DND-41 (cell line): ENCODE data around the gene AGAP4.
"Not testable (repeated sequence)": the region's sequence is repeated elsewhere in the genome, so short reads cannot be mapped to it uniquely, and the experiment has no call there.

ENCODE experiments used
- ATAC-seq: fragments of 200-7000 bp; cut with Tn5 transposase; 3 replicates; pipeline ENCODE4 v1.9.1; 2021; ENCODE audit warnings: low read depth; ENCODE audit not compliant: insufficient read depth
- DNase-seq: peaks from one replicate; pipeline ENCODE4 v3.0.0-alpha.2; 2020
- H2AFZ ChIP-seq: 2 replicates; pipeline ENCODE4 v1.6.0; 2012; ENCODE audit warnings: low read depth, low read length
- H3K27ac ChIP-seq: 2 replicates; pipeline ENCODE4 v1.5.1; 2012; ENCODE audit warnings: low read length, inconsistent platforms
- H3K27me3 ChIP-seq: fragments of 200-600 bp; sonication (generic); 2 replicates; pipeline ENCODE4 v1.6.0; 2012; ENCODE audit warnings: low read length, mild to moderate bottlenecking, inconsistent platforms; ENCODE audit not compliant: insufficient read depth, poor library complexity
- H3K36me3 ChIP-seq: 2 replicates; pipeline ENCODE4 v1.5.1; 2012; ENCODE audit warnings: low read length, inconsistent platforms; ENCODE audit not compliant: insufficient read depth
- H3K4me1 ChIP-seq: 2 replicates; pipeline ENCODE4 v1.5.1; 2012; ENCODE audit warnings: mild to moderate bottlenecking, low read length; ENCODE audit not compliant: insufficient read depth
- H3K4me2 ChIP-seq: 2 replicates; pipeline ENCODE4 v1.6.0; 2012; ENCODE audit warnings: mild to moderate bottlenecking, moderate library complexity, low read length, inconsistent platforms; ENCODE audit not compliant: insufficient read depth
- H3K4me3 ChIP-seq, 2 experiments: fragments of 200-600 bp in 1 of 2; shearing (Covaris generic) in 1 of 2; 2 replicates each; pipeline ENCODE4 v1.5.1; 2012 to 2016; ENCODE audit warnings: inconsistent platforms in 2 of 2, low read length in 2 of 2, mild to moderate bottlenecking in 2 of 2, low read depth in 1 of 2, moderate library complexity in 1 of 2
- H3K79me2 ChIP-seq: 2 replicates; pipeline ENCODE4 v1.6.0; 2012; ENCODE audit warnings: low read length, inconsistent platforms; ENCODE audit not compliant: insufficient read depth
- H3K9ac ChIP-seq: 2 replicates; pipeline ENCODE4 v1.6.0; 2012; ENCODE audit warnings: low read depth, mild to moderate bottlenecking, inconsistent platforms, low read length, moderate library complexity
- H3K9me3 ChIP-seq: 2 replicates; pipeline ENCODE4 v1.5.1; 2012; ENCODE audit warnings: low read length, moderate library complexity, mild to moderate bottlenecking, inconsistent platforms; ENCODE audit not compliant: insufficient read depth, severe bottlenecking
- H4K20me1 ChIP-seq: 2 replicates; pipeline ENCODE4 v1.6.0; 2012; ENCODE audit warnings: low read length; ENCODE audit not compliant: insufficient read depth
- EZH2 ChIP-seq: IDR thresholded peaks from 3 replicates; pipeline ENCODE4 v1.6.1; 2012; ENCODE audit warnings: borderline replicate concordance, low read depth, mild to moderate bottlenecking, moderate library complexity, low read length, inconsistent platforms; ENCODE audit not compliant: severe bottlenecking
- TF ChIP-seq, protein P1 (sequence below): IDR thresholded peaks from 2 replicates; pipeline ENCODE4 v1.5.1; 2012; ENCODE audit warnings: borderline replicate concordance, low read length, moderate library complexity, mild to moderate bottlenecking; ENCODE audit not compliant: poor library complexity, severe bottlenecking; ENCODE audit errors: extremely low read depth

AGAP4 gene

DNA sequence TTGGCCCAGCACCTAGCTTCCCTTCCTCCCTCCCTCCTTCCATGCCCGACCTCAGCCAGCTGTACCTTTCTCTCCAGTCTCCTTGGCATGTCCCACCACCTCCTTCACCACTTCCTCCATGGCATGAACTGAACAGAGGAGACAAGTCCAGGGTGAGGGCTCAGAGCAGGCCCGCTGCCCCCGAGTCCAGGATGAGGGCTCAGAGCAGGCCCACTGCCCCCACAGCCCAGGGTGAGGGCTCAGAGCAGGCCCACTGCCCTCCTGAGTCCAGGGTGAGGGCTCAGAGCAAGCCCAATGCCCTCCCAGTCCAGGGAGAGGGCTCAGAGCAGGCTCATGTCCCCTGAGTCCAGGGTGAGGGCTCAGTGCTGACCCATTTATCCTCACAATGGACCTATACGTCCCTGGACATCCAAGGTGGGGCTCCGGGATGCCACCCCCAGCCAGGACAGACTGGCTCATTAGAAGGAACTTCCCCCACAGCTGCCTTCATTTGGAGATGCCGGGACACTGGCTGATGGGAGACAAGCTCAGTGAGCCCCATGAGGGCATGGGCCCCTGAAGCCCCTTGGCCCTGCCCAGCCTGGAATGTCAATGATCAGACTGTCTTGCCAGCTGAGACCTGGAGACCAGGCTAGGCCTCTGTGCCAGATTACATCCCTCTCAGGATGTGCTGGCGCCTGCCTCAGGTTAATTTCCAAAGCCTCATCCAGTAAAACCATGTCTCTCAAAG lies 30.0 kb downstream of the AGAP4 start:
- Histone ChIP-seq H4K20me1 (no peaks in the 10 kb centered on the region), H3K36me3 (no peaks in the 10 kb centered on the region), H3K4me1 (no peaks in the 10 kb centered on the region), H3K79me2 (no peaks in the 10 kb centered on the region), H3K4me3 (no peak overlapping the region), H3K27ac (no peak overlapping the region), H2AFZ (no peak overlapping the region), H3K9ac (no peak overlapping the region), H3K27me3 (no peaks in the 10 kb centered on the region), H3K4me2 (no peak overlapping the region), H3K9me3 (no peaks in the 10 kb centered on the region)
- TF ChIP-seq, protein P1, sequence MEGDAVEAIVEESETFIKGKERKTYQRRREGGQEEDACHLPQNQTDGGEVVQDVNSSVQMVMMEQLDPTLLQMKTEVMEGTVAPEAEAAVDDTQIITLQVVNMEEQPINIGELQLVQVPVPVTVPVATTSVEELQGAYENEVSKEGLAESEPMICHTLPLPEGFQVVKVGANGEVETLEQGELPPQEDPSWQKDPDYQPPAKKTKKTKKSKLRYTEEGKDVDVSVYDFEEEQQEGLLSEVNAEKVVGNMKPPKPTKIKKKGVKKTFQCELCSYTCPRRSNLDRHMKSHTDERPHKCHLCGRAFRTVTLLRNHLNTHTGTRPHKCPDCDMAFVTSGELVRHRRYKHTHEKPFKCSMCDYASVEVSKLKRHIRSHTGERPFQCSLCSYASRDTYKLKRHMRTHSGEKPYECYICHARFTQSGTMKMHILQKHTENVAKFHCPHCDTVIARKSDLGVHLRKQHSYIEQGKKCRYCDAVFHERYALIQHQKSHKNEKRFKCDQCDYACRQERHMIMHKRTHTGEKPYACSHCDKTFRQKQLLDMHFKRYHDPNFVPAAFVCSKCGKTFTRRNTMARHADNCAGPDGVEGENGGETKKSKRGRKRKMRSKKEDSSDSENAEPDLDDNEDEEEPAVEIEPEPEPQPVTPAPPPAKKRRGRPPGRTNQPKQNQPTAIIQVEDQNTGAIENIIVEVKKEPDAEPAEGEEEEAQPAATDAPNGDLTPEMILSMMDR = no peak
- TF ChIP-seq EZH2 = no peak
- DNase-seq (no peak), ATAC-seq (no peak)

DNA sequence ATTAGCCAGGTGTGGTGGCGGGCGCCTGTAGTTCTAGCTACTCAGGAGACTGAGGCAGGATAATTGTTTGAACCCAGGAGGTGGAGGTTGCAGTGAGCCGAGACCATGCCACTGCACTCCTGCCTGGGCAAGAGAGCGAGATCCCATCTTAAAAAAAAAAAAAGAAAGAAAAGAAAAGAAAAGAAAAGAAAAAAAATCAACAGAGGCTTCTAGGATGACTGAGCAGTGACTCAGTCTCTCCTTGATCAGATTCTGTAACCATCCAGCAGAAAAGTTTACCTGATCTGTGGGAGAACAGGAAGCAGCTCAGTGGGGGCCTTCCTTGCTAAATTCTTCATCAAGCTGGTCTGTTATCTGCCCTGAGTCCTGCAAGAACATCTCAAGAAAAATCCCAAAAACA lies 33.2 kb downstream of the AGAP4 start:
- DNase-seq = not testable (repeated sequence)

DNA sequence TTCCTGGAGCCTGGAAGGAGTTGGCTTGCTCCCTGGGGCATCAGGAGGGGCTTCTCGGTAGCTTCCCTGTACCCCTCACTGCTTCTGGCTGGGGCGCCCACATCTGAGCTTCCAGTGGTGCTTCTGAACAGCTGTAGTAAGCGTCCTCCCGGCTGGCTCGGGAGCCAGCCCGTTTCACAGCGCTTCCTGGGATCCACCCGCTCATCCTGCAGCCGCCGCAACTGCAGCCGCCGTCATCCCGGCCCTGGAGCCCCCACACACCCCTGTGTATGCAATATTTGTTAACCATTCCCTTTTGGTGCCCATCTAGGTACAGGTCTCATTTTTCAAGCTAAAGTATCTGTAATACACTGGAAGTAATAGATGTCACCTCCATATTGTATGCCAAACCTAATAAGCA lies 34.3 kb downstream of the AGAP4 start:
- H3K36me3 ChIP-seq, ATAC-seq, H3K4me1 ChIP-seq: not testable (repeated sequence)

More for the DNA sequence above, 33.2 kb downstream of the AGAP4 start:
- not testable (repeated sequence) for H4K20me1 ChIP-seq, H3K79me2 ChIP-seq, H3K4me3 ChIP-seq, ATAC-seq, H3K4me1 ChIP-seq, H3K36me3 ChIP-seq, H3K4me2 ChIP-seq, H3K9me3 ChIP-seq, H2AFZ ChIP-seq, H3K27me3 ChIP-seq, H3K27ac ChIP-seq, H3K9ac ChIP-seq

DNA sequence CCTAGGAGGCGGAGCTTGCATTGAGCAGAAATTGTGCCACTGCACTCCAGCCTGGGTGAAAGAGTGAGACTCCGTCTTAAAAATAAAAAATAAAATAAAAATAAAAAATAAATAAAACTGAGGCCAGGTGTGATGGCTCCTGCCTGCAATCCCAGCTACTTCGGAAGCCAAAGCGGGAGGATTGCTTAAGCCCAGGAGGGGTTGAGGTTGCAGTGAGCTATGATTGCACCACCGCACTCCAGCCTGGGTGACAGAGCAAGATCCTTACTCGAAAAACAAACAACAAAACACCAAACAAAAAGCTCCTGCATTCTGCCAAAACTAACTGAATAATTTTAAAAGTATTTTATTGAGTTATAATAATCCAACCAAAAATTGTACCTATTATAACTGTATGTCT lies 36.2 kb downstream of the AGAP4 start:
- ATAC-seq = no peak
- Histone ChIP-seq H3K36me3 (no peaks in the 10 kb centered on the region), H2AFZ (no peak overlapping the region), H3K4me2 (no peak overlapping the region), H3K9me3 (no peaks in the 10 kb centered on the region), H3K9ac (no peak overlapping the region), H3K79me2 (no peaks in the 10 kb centered on the region), H3K27me3 (no peaks in the 10 kb centered on the region), H3K4me1 (no peaks in the 10 kb centered on the region), H3K27ac (no peak overlapping the region), H3K4me3 (no peak overlapping the region), H4K20me1 (no peaks in the 10 kb centered on the region)
- TF ChIP-seq, protein P1 = no peak
- no peak for TF ChIP-seq EZH2
- DNase-seq = no peak

More for the DNA sequence above, 34.3 kb downstream of the AGAP4 start:
- H3K27ac ChIP-seq, H3K27me3 ChIP-seq, H3K4me2 ChIP-seq, H2AFZ ChIP-seq, H4K20me1 ChIP-seq, H3K79me2 ChIP-seq, H3K9me3 ChIP-seq, H3K4me3 ChIP-seq, H3K9ac ChIP-seq, DNase-seq: not testable (repeated sequence)
